Activated CD8-positive, alpha-beta T cell treated with anti-CD3 and anti-CD28 coated beads for 36 hours (primary cell): Measurements from ENCODE around the gene TMEM50B. TPM values are rescaled to one million over a fixed set of nuclear protein-coding genes. Genes with fewer than 3 reads are reported as not detected.

Source experiments
- ATAC-seq: fragments of 200-7000 bp; cut with Tn5 transposase; one replicate; pipeline ENCODE4 v1.10.0; 2021; ENCODE audit warnings: mild to moderate bottlenecking, moderate library complexity
- CTCF ChIA-PET: fragments of 350-600 bp; sonication (Branson Sonifier 250); formaldehyde crosslinking; loops from one replicate; lab custom pipeline; 2021; ENCODE audit warnings: antibody characterized with exemption; lab: Charles Lee
- POLR2A ChIA-PET: fragments of 350-600 bp; sonication (Branson Sonifier 250); formaldehyde crosslinking; loops from one replicate; lab custom pipeline; 2021; ENCODE audit warnings: antibody characterized with exemption; lab: Charles Lee
- DNase-seq: peaks from one replicate; pipeline ENCODE4 v3.0.0-alpha.2; 2020
- H3K27ac Mint-ChIP-seq: one replicate; pipeline ENCODE4 v1.8.0; 2021; ENCODE audit warnings: mild to moderate bottlenecking, mixed read lengths
- H3K27me3 Mint-ChIP-seq: one replicate; pipeline ENCODE4 v1.8.0; 2021; ENCODE audit warnings: mixed read lengths
- H3K36me3 Mint-ChIP-seq: one replicate; pipeline ENCODE4 v1.8.0; 2021; ENCODE audit warnings: low read depth, mixed read lengths
- H3K4me1 Mint-ChIP-seq: one replicate; pipeline ENCODE4 v1.8.0; 2021; ENCODE audit warnings: low read depth, mixed read lengths
- H3K4me3 Mint-ChIP-seq: one replicate; pipeline ENCODE4 v1.8.0; 2021; ENCODE audit warnings: mild to moderate bottlenecking, moderate library complexity, mixed read lengths
- H3K9me3 Mint-ChIP-seq: one replicate; pipeline ENCODE4 v1.8.0; 2021; ENCODE audit warnings: mixed read lengths
- CTCF ChIP-seq: fragments of 200-600 bp; IDR thresholded peaks from one replicate; pipeline ENCODE4 v1.8.0; 2022; ENCODE audit warnings: antibody characterized with exemption, mild to moderate bottlenecking
- intact Hi-C: fragments of 100-400 bp; cut with micrococcal nuclease; formaldehyde crosslinking; loops from one replicate; pipeline ENCODE4 v1.10.0; 2022
- total RNA-seq, 2 experiments: library from RNA; stranded (reverse); gene quantifications; one replicate each; pipeline ENCODE4 v1.2.3, GENCODE V29; 2021

Gene TMEM50B
- total RNA-seq, 2 experiments from 2014 or later, result 14.4 to 15.2 TPM

DNA sequence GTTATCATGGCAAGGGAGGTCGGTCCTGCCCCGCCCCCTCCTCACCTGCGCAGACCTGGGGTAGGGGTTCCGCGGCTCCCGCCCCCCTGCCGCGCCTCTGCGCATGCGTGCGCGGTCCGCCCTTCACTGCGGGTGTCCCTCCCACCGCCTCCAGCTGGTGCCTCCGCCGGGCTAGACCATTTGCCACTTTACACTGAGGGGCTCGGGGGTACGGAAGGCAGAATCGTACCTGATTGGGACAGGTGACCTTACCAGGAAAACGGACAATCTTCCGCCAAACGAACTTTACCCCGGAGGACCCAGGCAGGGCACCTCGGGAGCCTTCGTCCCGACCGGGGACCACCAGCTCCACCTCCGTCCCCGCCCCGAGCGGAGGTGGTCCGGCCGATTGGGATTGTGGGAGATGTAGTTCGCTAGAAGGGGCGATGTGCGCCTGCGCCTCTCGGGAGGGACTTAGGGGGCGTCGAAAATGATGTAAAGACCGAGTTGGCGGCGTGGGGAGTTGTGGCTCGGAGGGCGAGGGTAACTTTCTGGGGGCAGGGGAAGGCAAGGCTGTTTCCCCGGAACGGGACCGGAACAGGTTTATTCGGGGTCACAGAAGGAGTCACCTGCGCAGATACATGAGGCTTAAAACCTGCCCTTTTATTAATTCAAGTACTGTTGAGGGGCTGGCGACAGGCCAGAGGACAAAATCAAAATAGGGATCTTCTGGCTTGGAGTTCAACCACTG lies 11.8 kb upstream of the TMEM50B start, which contains the start of gene DNAJC28:
Gene DNAJC28, minus strand, starts transcription at position 344 of the 730 bp plus-strand sequence. CDS start 2,323 bp downstream, outside the sequence.
- H3K27me3 Mint-ChIP-seq, result no peaks in the 10 kb centered on the region

GRCh38 chr21:33490991-33491372 lies 11.2 kb upstream of the TMEM50B start:
- H3K9me3 Mint-ChIP-seq, result no peaks in the 10 kb centered on the region
- DNase-seq (no peak), ATAC-seq (no peak)
- TF ChIP-seq CTCF, result no peak
- intact Hi-C loops, result loop anchor here (5.0 kb wide), 1 partner anchor 51 kb away; the partner anchor contains the start of genes GART and SON
- peak overlapping the region; percentile 78 for H3K4me3 Mint-ChIP-seq
- POLR2A ChIA-PET, result interaction anchor here (0.8 to 1.6 kb wide), 8 partner anchors 9 to 98 kb away, joined by 3 to 16 read pairs (median 3); partner anchors contain the start of genes GART and TMEM50B
- H3K27ac Mint-ChIP-seq, result peak overlapping the region; percentile 79
- CTCF ChIA-PET, result interaction anchor here (0.6 to 1.5 kb wide), 5 partner anchors 11 to 143 kb away, joined by 3 to 6 read pairs (median 6); partner anchors contain the start of gene TMEM50B
- no peaks in the 10 kb centered on the region for H3K36me3 Mint-ChIP-seq
- H3K27me3 Mint-ChIP-seq, result no peaks in the 10 kb centered on the region
- H3K4me1 Mint-ChIP-seq, result peaks cover 10% of the 10 kb centered on the region

More for the DNA sequence above, 11.8 kb upstream of the TMEM50B start, which contains the start of gene DNAJC28:
- POLR2A ChIA-PET, result interaction anchor here (0.8 to 1.6 kb wide), 7 partner anchors 10 to 98 kb away, joined by 3 to 16 read pairs (median 3); partner anchors contain the start of genes GART and TMEM50B
- CTCF ChIA-PET, result interaction anchor here (0.9 to 1.5 kb wide), 4 partner anchors 12 to 144 kb away, joined by 4 to 6 read pairs (median 6); partner anchors contain the start of gene TMEM50B
- Mint-ChIP-seq H3K27ac (peak within 1 kb of the TSS; percentile 88), H3K36me3 (no peaks in the 10 kb centered on the region), H3K4me1 (peaks cover 10% of the 10 kb centered on the region), H3K4me3 (peak within 1 kb of the TSS; percentile 78), H3K9me3 (no peaks in the 10 kb centered on the region)
- intact Hi-C loops, result loop anchor here (5.0 kb wide), 1 partner anchor 51 kb away; the partner anchor contains the start of genes GART and SON
- peak; percentile 99 for ATAC-seq
- DNase-seq, result peak; percentile 97
- no peak for TF ChIP-seq CTCF

DNA sequence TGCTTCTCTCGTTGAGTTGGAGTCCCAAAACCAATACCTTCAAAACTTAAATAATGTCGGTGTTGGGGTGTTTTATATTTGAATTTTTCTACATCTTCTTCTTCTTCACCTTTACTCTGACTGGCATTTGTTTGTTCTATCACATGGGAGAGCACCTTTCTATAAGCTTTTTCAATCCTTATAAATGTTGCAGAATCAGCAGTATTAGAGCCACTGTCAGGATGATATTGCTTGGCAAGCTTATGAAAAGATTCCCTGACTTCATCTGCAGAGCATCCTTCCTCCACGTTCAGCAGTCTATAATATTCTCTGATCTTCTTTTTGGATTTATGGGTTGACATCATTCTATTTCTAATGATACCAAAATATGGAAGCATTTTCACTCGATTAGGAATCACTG lies 9.2 kb upstream of the TMEM50B start:
- TF ChIP-seq CTCF, result no peak
- Mint-ChIP-seq H3K9me3 (no peaks in the 10 kb centered on the region), H3K27ac (no peak overlapping the region), H3K36me3 (no peaks in the 10 kb centered on the region), H3K27me3 (no peaks in the 10 kb centered on the region), H3K4me3 (no peak overlapping the region), H3K4me1 (peaks cover 10% of the 10 kb centered on the region)
- intact Hi-C loops, result no loop called here
- ChIA-PET CTCF (interaction anchor here (1.4 kb wide), 1 partner anchor 9 kb away, joined by 5 read pairs; the partner anchor contains the start of gene TMEM50B), POLR2A (interaction anchor here (2.2 kb wide), 1 partner anchor 9 kb away, joined by 9 read pairs; the partner anchor contains the start of gene TMEM50B)
- DNase-seq, result no peak
- ATAC-seq, result no peak

- Mint-ChIP-seq H3K27me3 (no peaks in the 10 kb centered on the region), H3K27ac (no peak overlapping the region), H3K4me1 (peaks cover 10% of the 10 kb centered on the region), H3K4me3 (no peak overlapping the region), H3K36me3 (no peaks in the 10 kb centered on the region), H3K9me3 (no peaks in the 10 kb centered on the region)
- intact Hi-C loops, result no loop called here
- ChIA-PET POLR2A (interaction anchor here (2.2 kb wide), 1 partner anchor 8 kb away, joined by 9 read pairs; the partner anchor contains the start of gene TMEM50B), CTCF (interaction anchor here (1.2 kb wide), 1 partner anchor 118 kb away, joined by 3 read pairs; no protein-coding TSS in a partner anchor)
- ATAC-seq (no peak), DNase-seq (no peak)
- TF ChIP-seq CTCF, result no peak
These were observed 8.2 kb upstream of the TMEM50B start for GRCh38 chr21:33487996-33488395.
